Ovary (tissue), 9 donors: ENCODE measurements around the gene DPEP1. TPM values are rescaled to one million over a fixed set of nuclear protein-coding genes. Genes with fewer than 3 reads are reported as not detected.

Experiments used
- DNase-seq, 5 donors: peaks; one replicate each; pipeline ENCODE4 v3.0.0-alpha.2; 2019 to 2020
- H3K27ac ChIP-seq, 2 donors: fragments of 200-600 bp; one replicate each; pipeline versions ENCODE4 v1.5.1 to v1.8.0; 2019 to 2022
- H3K27me3 ChIP-seq: fragments of 200-600 bp; one replicate; pipeline ENCODE4 v1.8.0; 2022
- H3K36me3 ChIP-seq: fragments of 200-600 bp; sonication (generic); one replicate; pipeline ENCODE4 v1.5.1; 2019
- H3K4me1 ChIP-seq: one replicate; pipeline ENCODE4 v1.8.1; 2013; ENCODE audit warnings: mild to moderate bottlenecking, moderate library complexity; ENCODE audit not compliant: insufficient read depth
- H3K4me3 ChIP-seq: fragments of 200-600 bp; sonication (generic); one replicate; pipeline ENCODE4 v1.5.1; 2017
- H3K9me3 ChIP-seq, 2 donors: fragments of 200-600 bp in 1 of 2; sonication (generic) in 1 of 2; one replicate each; pipeline versions ENCODE4 v1.5.1 to v1.8.1; 2013 to 2019; ENCODE audit warnings: mild to moderate bottlenecking in 1 of 2, moderate library complexity in 1 of 2
- EP300 ChIP-seq: sonication (generic); formaldehyde crosslinking; IDR thresholded peaks from one replicate; pipeline ENCODE4 v1.6.1; 2017; ENCODE audit warnings: antibody characterized with exemption
- POLR2A ChIP-seq: fragments of 450-650 bp; IDR thresholded peaks from one replicate; pipeline ENCODE4 v1.6.1; 2017; ENCODE audit warnings: antibody characterized with exemption, mild to moderate bottlenecking, moderate library complexity
- WGBS, 3 donors: extraction: QIAGEN DNeasy Blood & Tissue Kit in 1 of 3; methylation state at CpG; one replicate each; pipeline versions ENCODE4 v1.1.5 to v1.1.7; 2013 to 2017; 5-methylcytosine and 5-hydroxymethylcytosine counted together
- intact Hi-C, 4 donors: fragments of 100-400 bp; cut with DNase I; formaldehyde crosslinking; loops; one replicate each; pipeline versions ENCODE4 v1.11.0 to v1.15.1; 2022 to 2023
- polyA plus RNA-seq, 2 donors: library from polyadenylated mRNA; stranded (reverse); fragments of 200-250 nt in 1 of 2; fragments of 350-450 nt in 1 of 2; fragmentation: Illumina TruSeq in 1 of 2; extraction: RNeasy Lipid Tissue Mini Kit (QIAGEN cat#74804) in 1 of 2; gene quantifications; one replicate each; pipeline ENCODE4 v1.2.3, GENCODE V29; 2013 to 2014
- total RNA-seq, 7 donors: library from RNA; depleted of rRNA in 2 of 7; stranded (reverse); fragments of >200 nt in 2 of 7; fragmentation: NEBNext Ultra II Directional in 3 of 7; extraction: Animal tissue kit (Norgen Biotek cat#: 25700) in 3 of 7; gene quantifications; one replicate each; pipeline versions ENCODE4 v1.1.0 to v1.2.4, GENCODE V29; 2016 to 2023
- TF ChIP-seq, protein P1 (sequence below), 3 donors: fragments of 450-650 bp in 2 of 3; fragments of 200-600 bp in 1 of 3; IDR thresholded peaks; one replicate each; pipeline versions ENCODE4 v1.5.1 to v1.8.0; 2016 to 2022; ENCODE audit warnings: antibody characterized with exemption in 3 of 3, mild to moderate bottlenecking in 1 of 3
- donor health status: DM: no; HTN: no; CAD: no; lungs with moderate emphysema.
- donor health status: DM: no; HTN: no; CAD: no.
- donor health status: Bipolar disorder and iron deficiency.
- donor health status: DM: yes; HTN: yes; CAD: no.
- donor health status: DM: no; HTN: no; CAD: no.
- donor health status: DM: yes; HTN: yes; CAD: no.

The DPEP1 gene
- total and polyA plus RNA-seq, 9 donors: 0.30 to 5.7 (median 1.3) TPM; not detected in 1

DNA sequence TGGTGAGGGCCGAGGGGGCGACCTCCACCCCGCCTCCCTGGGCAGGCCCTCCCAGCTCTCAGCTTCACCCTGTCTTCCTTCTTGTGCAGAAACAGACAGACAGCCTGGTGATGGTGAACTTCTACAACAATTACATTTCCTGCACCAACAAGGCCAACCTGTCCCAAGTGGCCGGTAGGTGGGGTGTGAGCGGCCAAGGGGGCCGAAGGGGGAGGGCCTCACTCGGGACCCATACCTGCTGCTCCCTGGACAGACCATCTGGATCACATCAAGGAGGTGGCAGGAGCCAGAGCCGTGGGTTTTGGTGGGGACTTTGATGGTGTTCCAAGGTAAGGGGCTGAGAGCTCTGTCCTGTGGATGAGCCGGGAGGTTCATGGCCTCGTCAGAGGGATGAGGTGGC lies 23.9 kb downstream of the DPEP1 start:
- Histone ChIP-seq H3K36me3 (no peaks in the 10 kb centered on the region), H3K27ac (no peak overlapping the region), H3K27me3 (no peaks in the 10 kb centered on the region), H3K9me3 (no peaks in the 10 kb centered on the region), H3K4me1 (no peaks in the 10 kb centered on the region), H3K4me3 (no peak overlapping the region)
- TF ChIP-seq POLR2A: no peak
- no peak for TF ChIP-seq EP300
- TF ChIP-seq, protein P1, sequence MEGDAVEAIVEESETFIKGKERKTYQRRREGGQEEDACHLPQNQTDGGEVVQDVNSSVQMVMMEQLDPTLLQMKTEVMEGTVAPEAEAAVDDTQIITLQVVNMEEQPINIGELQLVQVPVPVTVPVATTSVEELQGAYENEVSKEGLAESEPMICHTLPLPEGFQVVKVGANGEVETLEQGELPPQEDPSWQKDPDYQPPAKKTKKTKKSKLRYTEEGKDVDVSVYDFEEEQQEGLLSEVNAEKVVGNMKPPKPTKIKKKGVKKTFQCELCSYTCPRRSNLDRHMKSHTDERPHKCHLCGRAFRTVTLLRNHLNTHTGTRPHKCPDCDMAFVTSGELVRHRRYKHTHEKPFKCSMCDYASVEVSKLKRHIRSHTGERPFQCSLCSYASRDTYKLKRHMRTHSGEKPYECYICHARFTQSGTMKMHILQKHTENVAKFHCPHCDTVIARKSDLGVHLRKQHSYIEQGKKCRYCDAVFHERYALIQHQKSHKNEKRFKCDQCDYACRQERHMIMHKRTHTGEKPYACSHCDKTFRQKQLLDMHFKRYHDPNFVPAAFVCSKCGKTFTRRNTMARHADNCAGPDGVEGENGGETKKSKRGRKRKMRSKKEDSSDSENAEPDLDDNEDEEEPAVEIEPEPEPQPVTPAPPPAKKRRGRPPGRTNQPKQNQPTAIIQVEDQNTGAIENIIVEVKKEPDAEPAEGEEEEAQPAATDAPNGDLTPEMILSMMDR (IDR thresholded peaks at IDR 0.05): no peak
- WGBS, 3 donors: 68 to 72% (median 69%) methylated on average over 10 of the region's 10 CpGs
- intact Hi-C loops: loop anchor here in 1 of 4 donors (10.0 kb wide), 1 partner anchor 403 kb away; no protein-coding TSS in a partner anchor
- no peak for DNase-seq

DNA sequence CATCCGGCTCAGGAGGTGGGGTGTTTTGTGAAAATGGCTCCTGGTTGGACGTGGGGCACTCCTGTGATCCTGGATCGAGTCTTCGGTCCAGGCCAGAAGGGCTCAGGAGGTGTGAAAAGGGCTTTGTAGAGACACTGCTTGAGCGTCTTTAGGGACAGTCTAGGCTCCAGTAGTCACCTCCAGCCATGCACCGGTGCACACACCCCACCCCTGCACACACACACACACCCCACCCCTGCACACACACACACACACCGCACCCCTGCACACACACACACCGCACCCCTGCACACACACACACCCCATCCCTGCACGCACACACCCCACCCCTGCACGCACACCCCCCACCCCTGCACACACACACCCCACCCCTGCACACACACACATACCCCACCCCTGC lies 25.0 kb downstream of the DPEP1 start:
- TF ChIP-seq EP300 (no peak), POLR2A (no peak)
- TF ChIP-seq, protein P1 (IDR thresholded peaks at IDR 0.05): no peak
- H3K36me3 ChIP-seq: no peaks in the 10 kb centered on the region
- no peaks in the 10 kb centered on the region for H3K27me3 ChIP-seq
- H3K27ac ChIP-seq: no peak overlapping the region
- intact Hi-C loops: loop anchor here in 1 of 4 donors (10.0 kb wide), 1 partner anchor 404 kb away; no protein-coding TSS in a partner anchor
- WGBS, 3 donors: 67 to 77% (median 68%) methylated on average over 10 of the region's 10 CpGs
- no peaks in the 10 kb centered on the region for H3K9me3 ChIP-seq
- no peaks in the 10 kb centered on the region for H3K4me1 ChIP-seq
- H3K4me3 ChIP-seq: no peak overlapping the region
- DNase-seq: no peak

DNA sequence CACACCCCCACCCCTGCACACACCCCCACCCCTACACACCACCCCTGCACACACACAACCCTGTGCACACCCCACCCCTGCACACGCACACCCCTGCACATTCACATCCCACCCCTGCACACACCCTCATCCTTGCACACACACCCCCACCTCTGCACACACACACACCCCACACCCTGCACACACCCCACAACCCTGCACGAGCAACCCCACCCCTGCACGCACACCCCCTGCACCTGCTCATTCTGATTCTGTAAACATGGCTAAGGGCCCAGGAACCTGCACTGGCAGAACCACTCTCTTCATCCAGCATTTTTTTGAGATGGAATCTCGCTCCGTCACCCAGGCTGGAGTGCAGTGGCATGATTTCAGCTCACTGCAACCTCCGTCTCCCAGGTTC lies 25.9 kb downstream of the DPEP1 start:
- no peak for DNase-seq
- Histone ChIP-seq H3K9me3 (no peaks in the 10 kb centered on the region), H3K27ac (no peak overlapping the region), H3K4me3 (no peak overlapping the region), H3K27me3 (no peaks in the 10 kb centered on the region), H3K36me3 (no peaks in the 10 kb centered on the region), H3K4me1 (no peaks in the 10 kb centered on the region)
- TF ChIP-seq EP300: no peak
- TF ChIP-seq, protein P1 (IDR thresholded peaks at IDR 0.05): no peak
- TF ChIP-seq POLR2A: no peak
- intact Hi-C loops: loop anchor here in 1 of 4 donors (10.0 kb wide), 1 partner anchor 405 kb away; no protein-coding TSS in a partner anchor
- 72 to 84% (median 77%) methylated on average over 6 of the region's 6 CpGs for WGBS, 3 donors

- TF ChIP-seq POLR2A (no peak), EP300 (no peak)
- TF ChIP-seq, protein P1 (IDR thresholded peaks at IDR 0.05): no peak
- Histone ChIP-seq H3K27me3 (no peaks in the 10 kb centered on the region), H3K4me3 (no peak overlapping the region), H3K4me1 (no peaks in the 10 kb centered on the region), H3K9me3 (no peaks in the 10 kb centered on the region), H3K36me3 (no peaks in the 10 kb centered on the region), H3K27ac (no peak overlapping the region)
- intact Hi-C loops: no loop called here
- no peak for DNase-seq
- WGBS, 3 donors: 18 to 24% (median 21%) methylated on average over 14 of the region's 14 CpGs
Observed at GRCh38 chr16:89641458-89642119, 28.1 kb downstream of the DPEP1 start.
